Stimulated activated CD4-positive, alpha-beta T cell treated with anti-CD3 and anti-CD28 coated beads, TNF-alpha, amount 100 ng/mL, for 1 hour (primary cell): ENCODE data around the gene NPPB.
"Not testable (repeated sequence)": the region's sequence is repeated elsewhere in the genome, so short reads cannot be mapped to it uniquely, and the experiment has no call there.

Experiments
- DNase-seq, 3 donors: peaks; one replicate each; pipeline ENCODE4 v3.0.0-alpha.2; 2020; ENCODE audit warnings: low read depth in 3 of 3, low spot score in 1 of 3

NPPB gene

GRCh38 chr1:11858613-11858967 lies at the start of gene NPPB:
Gene NPPB, minus strand, starts transcription at chr1:11858945. Its CDS starts 112 bp downstream, at chr1:11858833.
- DNase-seq, result no peak

DNA sequence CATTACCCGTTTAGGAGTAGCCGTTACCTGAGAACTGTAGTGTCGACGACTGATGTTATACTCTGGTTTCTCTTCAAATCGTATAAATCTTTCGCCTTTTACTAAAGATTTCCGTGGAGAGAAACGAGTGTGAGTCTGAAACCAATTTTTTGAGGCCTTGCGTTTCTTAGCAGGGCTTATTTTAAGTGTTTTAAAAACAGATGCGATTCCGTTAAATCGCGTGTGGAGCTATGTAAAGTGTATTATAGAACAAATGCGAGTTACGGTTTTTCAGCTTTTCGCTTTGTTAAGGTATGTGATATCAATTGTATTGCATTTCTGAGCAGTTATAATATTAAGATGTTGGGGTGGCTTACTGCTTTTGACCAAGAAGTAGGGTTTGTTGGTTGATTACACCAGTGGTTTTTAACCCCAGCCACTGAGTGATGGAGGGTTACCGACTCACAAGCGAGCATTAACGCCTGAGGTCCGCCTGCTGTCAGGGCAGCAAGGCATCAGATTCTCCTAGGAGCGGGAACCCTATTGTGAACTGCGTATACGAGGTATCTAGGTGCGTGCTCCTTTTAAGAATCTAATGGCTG lies 49.4 kb upstream of the NPPB start:
- peak; percentile 24 to 39 (median 39) for DNase-seq

- peak; percentile 61 to 86 (median 80) for DNase-seq
These were observed 48.7 kb upstream of the NPPB start for GRCh38 chr1:11907275-11908094.

GRCh38 chr1:11906870-11907269 lies 48.1 kb upstream of the NPPB start:
- no peak for DNase-seq

- DNase-seq, result no peak
These were observed 46.2 kb upstream of the NPPB start for GRCh38 chr1:11904978-11905377.

- not testable (repeated sequence) for DNase-seq
These were observed 45.4 kb upstream of the NPPB start for GRCh38 chr1:11904156-11904555.

GRCh38 chr1:11903210-11903609 lies 44.5 kb upstream of the NPPB start:
- no peak for DNase-seq

GRCh38 chr1:11901446-11901845 lies 42.7 kb upstream of the NPPB start:
- not testable (repeated sequence) for DNase-seq

- DNase-seq, result no peak
These were observed 40.2 kb upstream of the NPPB start for GRCh38 chr1:11898831-11899467.

DNA sequence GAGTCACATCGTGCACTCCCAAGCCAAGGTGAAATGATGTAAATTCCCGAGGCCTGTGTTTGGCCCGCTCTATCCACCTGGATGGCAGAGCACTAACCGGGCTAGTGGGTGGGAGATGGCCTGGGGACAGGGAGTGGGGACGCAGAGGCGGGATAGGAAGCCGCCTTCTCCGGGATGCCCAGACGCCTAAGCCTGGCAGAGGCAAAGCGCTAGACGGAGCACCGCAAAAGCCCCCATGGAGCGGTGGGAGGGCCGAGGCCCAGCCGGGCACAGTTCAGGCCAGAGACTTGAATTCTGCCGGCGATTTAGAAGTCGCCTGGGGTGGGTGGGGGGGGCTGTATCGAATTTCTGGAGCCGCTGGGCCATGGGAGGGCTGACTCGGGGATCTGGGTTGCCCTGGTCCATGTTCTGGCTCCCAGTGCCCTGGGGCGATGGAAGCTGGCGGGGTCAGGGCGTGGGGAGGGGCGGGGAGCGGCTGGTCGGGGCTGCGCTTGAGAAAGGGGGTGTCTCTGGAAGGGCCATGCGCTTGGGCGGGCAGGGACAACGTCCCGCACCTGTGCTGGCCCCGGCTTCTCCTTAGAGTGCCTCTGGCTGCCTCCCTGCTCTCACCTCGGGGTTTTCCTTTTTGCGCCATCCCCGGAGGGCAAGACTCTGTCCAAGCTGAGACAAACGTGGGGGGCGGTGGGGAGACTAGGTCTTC lies 39.5 kb upstream of the NPPB start:
- DNase-seq, result no peak

GRCh38 chr1:11894501-11894900 lies 35.8 kb upstream of the NPPB start:
- not testable (repeated sequence) for DNase-seq

DNA sequence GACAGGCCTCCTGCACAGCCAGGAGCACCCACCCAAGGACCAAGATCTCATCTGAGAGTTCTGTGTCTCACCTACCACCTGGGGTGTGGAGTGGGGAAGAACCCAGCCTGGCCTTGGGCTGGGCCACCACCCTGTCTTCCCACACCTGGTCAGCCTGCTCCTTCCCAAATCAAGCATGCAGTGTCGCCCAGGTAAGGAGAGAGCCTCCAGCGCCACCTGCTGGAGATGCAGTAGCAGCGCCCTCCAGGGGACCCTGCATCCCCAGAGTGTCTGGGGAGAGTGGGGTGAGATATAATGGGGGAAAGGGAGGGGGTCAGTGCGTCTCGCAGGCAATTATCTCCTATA lies 35.1 kb upstream of the NPPB start:
- peak; percentile 28 to 60 (median 38) for DNase-seq

DNA sequence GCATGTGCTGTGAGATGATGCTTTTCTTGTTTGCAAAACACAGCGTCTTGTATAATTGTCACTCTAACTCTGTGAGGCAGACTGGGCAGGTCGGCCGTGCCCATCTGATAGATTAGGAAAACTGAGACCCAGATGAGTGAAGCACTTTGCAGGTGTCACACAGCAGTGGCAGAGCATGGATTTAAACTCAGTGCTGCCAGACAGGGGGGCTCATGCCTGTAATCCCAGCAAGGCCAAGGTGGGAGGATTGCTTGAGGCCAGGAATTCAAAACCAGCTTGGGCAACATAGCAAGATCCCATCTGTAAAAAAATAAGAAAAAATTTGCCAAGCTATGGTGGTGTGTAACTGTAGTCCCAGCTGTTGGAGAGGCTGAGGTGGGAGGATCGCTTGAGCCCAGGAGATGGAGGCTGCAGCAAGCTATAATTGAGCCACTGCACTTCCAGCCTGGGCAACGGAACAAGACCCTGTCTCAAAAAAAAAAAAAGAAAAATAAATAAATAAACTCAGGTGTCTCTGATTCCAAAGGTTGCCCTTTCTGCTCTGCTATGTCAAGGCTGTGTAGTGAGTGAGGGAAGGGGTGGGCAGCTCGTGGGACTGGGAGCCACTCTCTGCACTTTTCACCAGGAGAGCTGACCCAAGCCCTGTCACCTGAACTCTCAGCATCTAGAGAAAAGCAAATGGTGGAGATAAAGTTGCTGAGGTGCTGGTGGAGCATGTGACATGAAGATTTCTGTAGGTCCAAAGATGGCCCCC lies 32.9 kb upstream of the NPPB start:
- DNase-seq, result no peak

DNA sequence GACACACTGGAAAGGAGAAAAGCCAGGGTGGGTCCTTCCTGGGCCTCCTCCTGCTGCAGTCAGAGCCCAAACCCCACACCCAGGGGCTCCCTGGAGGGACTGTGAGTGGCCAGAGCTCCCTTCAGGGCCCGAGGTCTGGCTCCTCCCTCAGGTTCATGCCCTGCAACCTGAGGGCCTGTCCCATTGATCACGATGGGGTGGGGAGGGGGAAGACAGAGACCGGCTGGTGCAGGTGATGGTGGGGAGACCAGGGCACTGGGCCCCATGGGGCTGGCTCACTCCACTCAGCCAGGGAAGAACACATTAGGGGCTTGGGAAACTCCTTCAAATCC lies 30.1 kb upstream of the NPPB start:
- no peak for DNase-seq

DNA sequence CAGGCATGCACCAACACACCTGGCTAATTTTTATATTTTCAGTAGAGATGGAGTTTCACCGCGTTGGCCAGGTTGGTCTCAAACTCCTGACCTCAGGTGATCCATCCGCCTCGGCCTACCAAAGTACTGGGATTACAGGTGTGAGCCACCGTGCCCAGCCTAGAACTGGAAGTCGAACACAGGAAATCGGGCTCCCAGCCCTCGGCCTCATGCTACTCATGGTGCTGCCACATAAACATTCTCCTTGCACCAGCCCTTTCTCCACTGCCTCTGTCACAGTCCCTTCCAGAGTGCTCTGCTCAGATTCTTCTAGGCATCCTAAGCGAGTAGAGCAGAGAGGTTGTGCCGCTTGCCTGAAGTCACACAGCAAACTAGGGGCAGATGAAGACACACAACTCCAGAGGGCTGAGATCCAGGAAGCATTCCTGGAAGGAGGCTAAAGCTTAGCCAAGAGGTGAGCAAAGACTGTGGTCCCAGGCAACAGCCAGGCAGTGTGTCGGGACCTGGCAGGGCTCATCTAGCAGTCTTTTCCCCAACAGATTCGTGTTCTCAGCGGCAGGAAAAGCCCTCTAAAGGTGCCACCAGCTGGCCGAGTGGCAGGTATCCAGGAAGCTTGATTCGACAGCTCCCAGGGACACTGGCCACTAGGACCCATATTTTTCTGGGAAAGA lies 29.6 kb upstream of the NPPB start:
- DNase-seq, result no peak

GRCh38 chr1:11887666-11888007 lies 28.9 kb upstream of the NPPB start:
- DNase-seq, result no peak

DNA sequence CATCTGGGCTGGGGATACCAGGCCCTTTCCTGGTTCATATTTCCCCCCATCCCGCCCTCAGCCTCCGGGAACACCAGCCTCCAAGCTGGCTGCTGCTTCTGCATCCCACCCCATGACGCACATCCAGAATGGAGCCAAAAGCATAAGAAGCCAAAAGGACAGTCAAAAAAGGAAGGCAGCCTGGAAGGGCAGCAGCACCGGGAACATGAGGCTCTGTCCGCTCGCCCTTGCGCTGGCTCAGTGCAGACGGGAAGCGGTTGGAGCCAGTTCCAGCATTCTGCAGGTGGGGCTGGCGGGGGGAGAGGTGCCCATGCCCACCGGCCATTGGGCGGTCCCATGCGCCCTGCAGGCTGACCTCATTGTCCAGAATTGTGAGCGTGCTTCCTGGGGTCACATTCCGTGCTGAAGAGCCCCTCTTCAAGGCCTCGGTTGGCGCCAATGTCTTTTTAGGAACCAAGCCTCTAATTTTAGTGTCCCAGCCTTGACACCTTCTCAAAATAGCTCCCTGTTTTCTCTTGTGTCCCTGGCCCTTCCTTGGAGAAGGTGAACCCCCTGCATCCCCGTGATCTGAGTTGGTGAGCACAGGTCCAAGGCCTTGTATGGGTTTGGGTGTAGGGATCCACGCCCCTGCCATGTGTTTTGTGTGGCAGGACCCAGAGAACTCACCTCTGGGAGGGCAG lies 28.4 kb upstream of the NPPB start:
- no peak for DNase-seq

DNA sequence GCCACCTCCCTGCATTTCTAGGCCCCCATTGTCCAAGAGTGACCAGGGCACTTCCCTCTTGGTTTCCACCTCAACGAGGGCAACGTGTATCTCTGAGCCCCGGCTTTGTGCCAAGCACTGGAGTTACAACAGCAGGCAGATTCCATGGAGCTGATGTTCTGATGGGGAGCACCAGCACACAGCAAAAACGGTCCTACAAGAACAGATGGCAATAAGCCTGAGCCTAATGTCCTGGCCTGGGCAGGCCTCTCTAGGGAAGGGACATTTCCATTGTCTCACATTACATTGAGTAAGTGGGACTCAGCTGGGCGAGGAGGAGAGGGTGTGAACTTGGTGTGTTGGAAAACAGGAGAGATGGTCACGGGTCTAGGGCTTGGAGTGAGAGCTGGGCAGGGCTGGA lies 27.2 kb upstream of the NPPB start:
- no peak for DNase-seq

- no peak for DNase-seq
These were observed 24.2 kb upstream of the NPPB start for GRCh38 chr1:11882814-11883538.
